Posterior vena cava (tissue), 2 donors: ENCODE data around the gene AGAP5. TPM values are rescaled to one million over a fixed set of nuclear protein-coding genes. Genes with fewer than 3 reads are reported as not detected.
"Not testable (repeated sequence)": the region's sequence is repeated elsewhere in the genome, so short reads cannot be mapped to it uniquely, and the experiment has no call there.

Experiments used
- DNase-seq: peaks from one replicate; pipeline ENCODE4 v3.0.0-alpha.2; 2020; ENCODE audit warnings: low spot score
- intact Hi-C, 2 donors: fragments of 100-400 bp; cut with DNase I; formaldehyde crosslinking; loops; one replicate each; pipeline versions ENCODE4 v1.14.1 to v1.14.2; 2022 to 2023
- total RNA-seq, 2 donors: library from RNA; stranded (reverse); fragmentation: NEBNext Ultra II Directional; extraction: Animal tissue kit (Norgen Biotek cat#: 25700); gene quantifications; one replicate each; pipeline ENCODE4 v1.2.1, GENCODE V29; 2021
- donor health status: DM: yes; HTN: yes; CAD: no.
- donor health status: DM: yes; HTN: yes; CAD: no.

The AGAP5 gene
- total RNA-seq, 2 donors from 2014 or later: 7.3 to 7.8 TPM

- DNase-seq, intact Hi-C loops: not testable (repeated sequence)
Observed at GRCh38 chr10:73663621-73664020, 34.3 kb downstream of the AGAP5 start.

- DNase-seq: not testable (repeated sequence)
Observed at GRCh38 chr10:73662705-73663104, 35.2 kb downstream of the AGAP5 start.

GRCh38 chr10:73655990-73656298 lies 42.0 kb downstream of the AGAP5 start, which contains the start of gene SYNPO2L:
SYNPO2L (minus strand) TSS chr10:73656029; CDS start chr10:73655922, 107 bp downstream.
- intact Hi-C loops: no loop called here
- no peak for DNase-seq

More at GRCh38 chr10:73662705-73663104, 35.2 kb downstream of the AGAP5 start:
- intact Hi-C loops: not testable (repeated sequence)

- intact Hi-C loops: no loop called here
Observed at GRCh38 chr10:73655257-73655989, 42.5 kb downstream of the AGAP5 start.

GRCh38 chr10:73653701-73654100 lies 44.2 kb downstream of the AGAP5 start:
- no peak for DNase-seq
- intact Hi-C loops: no loop called here

More at GRCh38 chr10:73655257-73655989, 42.5 kb downstream of the AGAP5 start:
- no peak for DNase-seq

GRCh38 chr10:73653195-73653594 lies 44.7 kb downstream of the AGAP5 start:
- no peak for DNase-seq

GRCh38 chr10:73650537-73651331 lies 47.2 kb downstream of the AGAP5 start:
- no peak for DNase-seq
- intact Hi-C loops: no loop called here

More at GRCh38 chr10:73653195-73653594, 44.7 kb downstream of the AGAP5 start:
- intact Hi-C loops: no loop called here

- intact Hi-C loops: loop anchor here in 1 of 2 donors (5.0 kb wide), 1 partner anchor 73 kb away; no protein-coding TSS in a partner anchor
- no peak for DNase-seq
Observed at GRCh38 chr10:73649876-73650536, 47.9 kb downstream of the AGAP5 start.

GRCh38 chr10:73648975-73649829 lies 48.7 kb downstream of the AGAP5 start:
- DNase-seq: no peak
- intact Hi-C loops: loop anchor here in 1 of 2 donors (5.0 kb wide), 1 partner anchor 72 kb away; no protein-coding TSS in a partner anchor

GRCh38 chr10:73647875-73648651 lies 49.8 kb downstream of the AGAP5 start:
- no peak for DNase-seq
- intact Hi-C loops: loop anchor here in 1 of 2 donors (5.0 kb wide), 1 partner anchor 71 kb away; no protein-coding TSS in a partner anchor

- DNase-seq: peak; percentile 91
- intact Hi-C loops: loop anchor here in 1 of 2 donors (5.0 kb wide), 1 partner anchor 70 kb away; no protein-coding TSS in a partner anchor
Observed at GRCh38 chr10:73647211-73647874, 50.6 kb downstream of the AGAP5 start.

- intact Hi-C loops: loop anchor here in 1 of 2 donors (5.0 kb wide), 1 partner anchor 69 kb away; no protein-coding TSS in a partner anchor
- no peak for DNase-seq
Observed at GRCh38 chr10:73646598-73647041, 51.3 kb downstream of the AGAP5 start.

GRCh38 chr10:73645251-73645650 lies 52.7 kb downstream of the AGAP5 start:
- no peak for DNase-seq
- intact Hi-C loops: loop anchor here in 1 of 2 donors (5.0 kb wide), 1 partner anchor 68 kb away; no protein-coding TSS in a partner anchor

- intact Hi-C loops: loop anchor here (5.0 kb wide), 2 partner anchors 67 to 117 kb away; no protein-coding TSS in a partner anchor
- DNase-seq: no peak
Observed at GRCh38 chr10:73644767-73645166, 53.1 kb downstream of the AGAP5 start.

GRCh38 chr10:73644015-73644743 lies 53.7 kb downstream of the AGAP5 start:
- intact Hi-C loops: loop anchor here in 1 of 2 donors (5.0 kb wide), 1 partner anchor 117 kb away; no protein-coding TSS in a partner anchor
- no peak for DNase-seq

GRCh38 chr10:73643362-73643761 lies 54.5 kb downstream of the AGAP5 start:
- DNase-seq: no peak
- intact Hi-C loops: loop anchor here (2.0 to 5.0 kb wide), 2 partner anchors 115 to 116 kb away; no protein-coding TSS in a partner anchor
